HG03066 (cell line): ENCODE measurements around the gene ZGLP1.

ENCODE experiments used
- ATAC-seq: cut with Tn5 transposase; IDR thresholded peaks from one replicate; pipeline ENCODE4 v1.9.1; 2021; ENCODE audit warnings: low read depth; ENCODE audit not compliant: unreplicated experiment

ZGLP1 gene

GRCh38 chr19:10256551-10256950 lies 53.1 kb downstream of the ZGLP1 start:
- no peak for ATAC-seq

GRCh38 chr19:10255358-10255757 lies 54.3 kb downstream of the ZGLP1 start:
- no peak for ATAC-seq
